ENCODE data around the gene NANOS1.
"Not testable (repeated sequence)": the region's sequence is repeated elsewhere in the genome, so short reads cannot be mapped to it uniquely, and the experiment has no call there.

NANOS1 gene

GRCh38 chr10:119022846-119023552, 6.5 kb upstream of the NANOS1 start:
- no peak overlapping the region for H3K9ac ChIP-seq (ENCODE audit: low read depth, low read length)
- H3K9me3 ChIP-seq (ENCODE audit: control insufficient read depth, insufficient read depth, low read length), result no peaks in the 10 kb centered on the region
- H3K27me3 ChIP-seq (ENCODE audit: control insufficient read depth, insufficient read depth, low read length), result no peaks in the 10 kb centered on the region
- no peak overlapping the region for H3K4me3 ChIP-seq (ENCODE audit: low read depth, low read length)
- peak overlapping the region; percentile 62 for H3K27ac ChIP-seq (ENCODE audit: low read depth, low read length)
- H3K4me1 ChIP-seq (ENCODE audit: control insufficient read depth, insufficient read depth, low read length), result peaks cover 16% of the 10 kb centered on the region
- H3K36me3 ChIP-seq (ENCODE audit: control insufficient read depth, insufficient read depth, low read length), result no peaks in the 10 kb centered on the region

GRCh38 chr10:119023553-119023868, 6.0 kb upstream of the NANOS1 start:
- H3K9me3 ChIP-seq (ENCODE audit: control insufficient read depth, insufficient read depth, low read length), result no peaks in the 10 kb centered on the region
- H3K9ac ChIP-seq (ENCODE audit: low read depth, low read length), result no peak overlapping the region
- H3K4me3 ChIP-seq (ENCODE audit: low read depth, low read length), result no peak overlapping the region

GRCh38 chr10:119024882-119025281, 4.6 kb upstream of the NANOS1 start:
- no peak overlapping the region for H3K4me3 ChIP-seq (ENCODE audit: low read depth, low read length)
- H3K4me1 ChIP-seq (ENCODE audit: control insufficient read depth, insufficient read depth, low read length), result peaks cover 16% of the 10 kb centered on the region
- no peaks in the 10 kb centered on the region for H3K36me3 ChIP-seq (ENCODE audit: control insufficient read depth, insufficient read depth, low read length)
- no peak overlapping the region for H3K9ac ChIP-seq (ENCODE audit: low read depth, low read length)
- no peak overlapping the region for H3K27ac ChIP-seq (ENCODE audit: low read depth, low read length)
- H3K27me3 ChIP-seq (ENCODE audit: control insufficient read depth, insufficient read depth, low read length), result no peaks in the 10 kb centered on the region
- H3K9me3 ChIP-seq (ENCODE audit: control insufficient read depth, insufficient read depth, low read length), result no peaks in the 10 kb centered on the region

More at GRCh38 chr10:119023553-119023868, 6.0 kb upstream of the NANOS1 start:
- Histone ChIP-seq H3K27ac (ENCODE audit: low read depth, low read length) (peak overlapping the region; percentile 62), H3K27me3 (ENCODE audit: control insufficient read depth, insufficient read depth, low read length) (no peaks in the 10 kb centered on the region), H3K4me1 (ENCODE audit: control insufficient read depth, insufficient read depth, low read length) (peaks cover 16% of the 10 kb centered on the region), H3K36me3 (ENCODE audit: control insufficient read depth, insufficient read depth, low read length) (no peaks in the 10 kb centered on the region)

- Histone ChIP-seq H3K9ac (ENCODE audit: low read depth, low read length) (no peak overlapping the region), H3K9me3 (ENCODE audit: control insufficient read depth, insufficient read depth, low read length) (no peaks in the 10 kb centered on the region), H3K36me3 (ENCODE audit: control insufficient read depth, insufficient read depth, low read length) (no peaks in the 10 kb centered on the region), H3K4me3 (ENCODE audit: low read depth, low read length) (no peak overlapping the region), H3K27ac (ENCODE audit: low read depth, low read length) (no peak overlapping the region), H3K4me1 (ENCODE audit: control insufficient read depth, insufficient read depth, low read length) (peaks cover 16% of the 10 kb centered on the region), H3K27me3 (ENCODE audit: control insufficient read depth, insufficient read depth, low read length) (no peaks in the 10 kb centered on the region)
These were observed 4.2 kb upstream of the NANOS1 start for GRCh38 chr10:119025336-119025735.

- Histone ChIP-seq H3K27me3 (ENCODE audit: control insufficient read depth, insufficient read depth, low read length) (no peaks in the 10 kb centered on the region), H3K27ac (ENCODE audit: low read depth, low read length) (no peak overlapping the region), H3K4me3 (ENCODE audit: low read depth, low read length) (no peak overlapping the region), H3K36me3 (ENCODE audit: control insufficient read depth, insufficient read depth, low read length) (no peaks in the 10 kb centered on the region), H3K9ac (ENCODE audit: low read depth, low read length) (no peak overlapping the region), H3K9me3 (ENCODE audit: control insufficient read depth, insufficient read depth, low read length) (no peaks in the 10 kb centered on the region), H3K4me1 (ENCODE audit: control insufficient read depth, insufficient read depth, low read length) (peaks cover 18% of the 10 kb centered on the region)
These were observed 3.7 kb upstream of the NANOS1 start for GRCh38 chr10:119025776-119026175.

GRCh38 chr10:119026301-119027110, 3.0 kb upstream of the NANOS1 start:
- H3K4me1 ChIP-seq (ENCODE audit: control insufficient read depth, insufficient read depth, low read length), result peaks cover 23% of the 10 kb centered on the region
- no peak overlapping the region for H3K9ac ChIP-seq (ENCODE audit: low read depth, low read length)
- H3K36me3 ChIP-seq (ENCODE audit: control insufficient read depth, insufficient read depth, low read length), result no peaks in the 10 kb centered on the region
- H3K27ac ChIP-seq (ENCODE audit: low read depth, low read length), result no peak overlapping the region
- H3K4me3 ChIP-seq (ENCODE audit: low read depth, low read length), result no peak overlapping the region
- no peaks in the 10 kb centered on the region for H3K9me3 ChIP-seq (ENCODE audit: control insufficient read depth, insufficient read depth, low read length)
- no peaks in the 10 kb centered on the region for H3K27me3 ChIP-seq (ENCODE audit: control insufficient read depth, insufficient read depth, low read length)

GRCh38 chr10:119028445-119028899, 1.0 kb upstream of the NANOS1 start:
- not testable (repeated sequence) for H3K27me3 ChIP-seq (ENCODE audit: control insufficient read depth, insufficient read depth, low read length); H3K9ac ChIP-seq (ENCODE audit: low read depth, low read length); H3K27ac ChIP-seq (ENCODE audit: low read depth, low read length); H3K9me3 ChIP-seq (ENCODE audit: control insufficient read depth, insufficient read depth, low read length)
- Histone ChIP-seq H3K4me1 (ENCODE audit: control insufficient read depth, insufficient read depth, low read length) (peaks cover 11% of the 10 kb centered on the region), H3K4me3 (ENCODE audit: low read depth, low read length) (peak overlapping the region; percentile 63), H3K36me3 (ENCODE audit: control insufficient read depth, insufficient read depth, low read length) (peaks cover 13% of the 10 kb centered on the region)

GRCh38 chr10:119028900-119029612, 458 bp upstream of the NANOS1 start:
- H3K4me1 ChIP-seq (ENCODE audit: control insufficient read depth, insufficient read depth, low read length), result peaks cover 7% of the 10 kb centered on the region
- H3K27me3 ChIP-seq (ENCODE audit: control insufficient read depth, insufficient read depth, low read length), result no peaks in the 10 kb centered on the region
- H3K4me3 ChIP-seq (ENCODE audit: low read depth, low read length), result peak overlapping the region; percentile 63
- H3K36me3 ChIP-seq (ENCODE audit: control insufficient read depth, insufficient read depth, low read length), result peaks cover 19% of the 10 kb centered on the region
- no peak overlapping the region for H3K9ac ChIP-seq (ENCODE audit: low read depth, low read length)
- H3K9me3 ChIP-seq (ENCODE audit: control insufficient read depth, insufficient read depth, low read length), result no peaks in the 10 kb centered on the region
- H3K27ac ChIP-seq (ENCODE audit: low read depth, low read length), result no peak overlapping the region

- H3K4me1 ChIP-seq (ENCODE audit: control insufficient read depth, insufficient read depth, low read length), result peaks cover 7% of the 10 kb centered on the region
- peak overlapping the region; percentile 41; the same call in 1 of the 2 replicates for H3K9ac ChIP-seq (ENCODE audit: low read depth, low read length)
- peaks cover 30% of the 10 kb centered on the region for H3K36me3 ChIP-seq (ENCODE audit: control insufficient read depth, insufficient read depth, low read length)
- H3K4me3 ChIP-seq (ENCODE audit: low read depth, low read length), result peak overlapping the region; percentile 63
- no peaks in the 10 kb centered on the region for H3K27me3 ChIP-seq (ENCODE audit: control insufficient read depth, insufficient read depth, low read length)
- no peaks in the 10 kb centered on the region for H3K9me3 ChIP-seq (ENCODE audit: control insufficient read depth, insufficient read depth, low read length)
- no peak overlapping the region for H3K27ac ChIP-seq (ENCODE audit: low read depth, low read length)
These were observed 1.1 kb downstream of the NANOS1 start for GRCh38 chr10:119030421-119031250.

- peak overlapping the region; percentile 63 for H3K4me3 ChIP-seq (ENCODE audit: low read depth, low read length)
- no peak overlapping the region for H3K27ac ChIP-seq (ENCODE audit: low read depth, low read length)
- no peaks in the 10 kb centered on the region for H3K27me3 ChIP-seq (ENCODE audit: control insufficient read depth, insufficient read depth, low read length)
- no peaks in the 10 kb centered on the region for H3K9me3 ChIP-seq (ENCODE audit: control insufficient read depth, insufficient read depth, low read length)
- peaks cover 39% of the 10 kb centered on the region for H3K36me3 ChIP-seq (ENCODE audit: control insufficient read depth, insufficient read depth, low read length)
- H3K9ac ChIP-seq (ENCODE audit: low read depth, low read length), result no peak overlapping the region
- H3K4me1 ChIP-seq (ENCODE audit: control insufficient read depth, insufficient read depth, low read length), result peaks cover 7% of the 10 kb centered on the region
These were observed 2.1 kb downstream of the NANOS1 start for GRCh38 chr10:119031496-119032059.
